ENCODE results near the gene TUB.

DNA sequence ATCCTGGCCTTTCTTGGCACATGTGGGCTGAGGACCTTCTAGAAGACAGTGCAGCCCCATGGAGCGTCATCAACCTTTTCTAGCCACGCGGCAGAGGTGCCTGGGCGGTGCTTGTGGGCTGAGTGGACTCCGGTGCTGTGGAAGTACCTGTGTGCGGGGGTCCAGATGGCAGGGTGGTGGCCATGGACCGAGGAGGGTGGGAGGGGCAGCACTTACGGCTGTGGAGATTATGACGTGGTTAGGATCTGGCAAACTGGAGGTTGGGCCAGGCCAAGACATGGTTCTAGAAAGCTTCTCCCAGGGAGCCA is 2.0 kb downstream of the TUB start:
- TF ChIP-seq CTCF (IDR thresholded peaks at IDR 0.05; ENCODE audit: low read depth, low read length) (no peak), MYC (IDR thresholded peaks at IDR 0.05; ENCODE audit: low read depth, low read length) (no peak), POLR2A (IDR thresholded peaks at IDR 0.05; ENCODE audit: extremely low read depth, insufficient read length) (no peak)
